Omental fat pad (tissue), 4 donors: ENCODE measurements around the gene TNRC6B. TPM values are rescaled to one million over a fixed set of nuclear protein-coding genes. Genes with fewer than 3 reads are reported as not detected.
"Not testable (repeated sequence)": the region's sequence is repeated elsewhere in the genome, so short reads cannot be mapped to it uniquely, and the experiment has no call there.

Experiments
- ATAC-seq: fragments of 150-250 bp; one replicate; pipeline ENCODE4 v1.9.1; 2016; ENCODE audit warnings: mild to moderate bottlenecking, moderate library complexity; ENCODE audit not compliant: low FRiP score
- DNase-seq: peaks from one replicate; pipeline ENCODE4 v3.0.0-alpha.2; 2019; ENCODE audit warnings: low spot score
- CTCF ChIP-seq, 3 donors: fragments of 450-650 bp; IDR thresholded peaks; one replicate each; pipeline ENCODE4 v1.5.1; 2016 to 2017; ENCODE audit warnings: antibody characterized with exemption in 3 of 3, mild to moderate bottlenecking in 3 of 3, moderate library complexity in 2 of 3
- total RNA-seq, 4 donors: library from RNA; depleted of rRNA; stranded (reverse); fragments of >200 nt; gene quantifications; one replicate each; pipeline ENCODE4 v1.1.0, GENCODE V29; 2016

The TNRC6B gene
- total RNA-seq, 4 donors from 2014 or later, result 17.2 to 57.8 (median 31.9) TPM

GRCh38 chr22:40196628-40197360 lies 19.1 kb downstream of the TNRC6B start:
- DNase-seq, result no peak
- ATAC-seq, result peak; percentile 84

GRCh38 chr22:40197421-40197820 lies 19.7 kb downstream of the TNRC6B start:
- not testable (repeated sequence) for DNase-seq, ATAC-seq

More at GRCh38 chr22:40196628-40197360, 19.1 kb downstream of the TNRC6B start:
- no peak for TF ChIP-seq CTCF (IDR thresholded peaks at IDR 0.05)

- DNase-seq, result no peak
- TF ChIP-seq CTCF (IDR thresholded peaks at IDR 0.05), result no peak
- no peak for ATAC-seq
Measured at GRCh38 chr22:40198733-40199132, 21.0 kb downstream of the TNRC6B start.

GRCh38 chr22:40199223-40199622 lies 21.5 kb downstream of the TNRC6B start:
- no peak for TF ChIP-seq CTCF (IDR thresholded peaks at IDR 0.05)
- DNase-seq, result no peak
- no peak for ATAC-seq

- TF ChIP-seq CTCF (IDR thresholded peaks at IDR 0.05), result no peak
- no peak for ATAC-seq
- no peak for DNase-seq
Measured at GRCh38 chr22:40199852-40200251, 22.1 kb downstream of the TNRC6B start.

- no peak for TF ChIP-seq CTCF (IDR thresholded peaks at IDR 0.05)
- DNase-seq, result no peak
- ATAC-seq, result no peak
Measured at GRCh38 chr22:40200795-40201530, 23.2 kb downstream of the TNRC6B start.

- ATAC-seq (no peak), DNase-seq (no peak)
- TF ChIP-seq CTCF (IDR thresholded peaks at IDR 0.05), result no peak
Measured at GRCh38 chr22:40202225-40202944, 24.7 kb downstream of the TNRC6B start.
